Sciatic nerve (tissue), 2 donors: ENCODE results near the gene GP1BB. TPM values are rescaled to one million over a fixed set of nuclear protein-coding genes. Genes with fewer than 3 reads are reported as not detected.
"Not testable (repeated sequence)": the region's sequence is repeated elsewhere in the genome, so short reads cannot be mapped to it uniquely, and the experiment has no call there.

ENCODE experiments used
- ATAC-seq: fragments of 200-7000 bp; cut with Tn5 transposase; one replicate; pipeline ENCODE4 v1.9.1; 2020; ENCODE audit warnings: mild to moderate bottlenecking, moderate library complexity
- DNase-seq: peaks from one replicate; pipeline ENCODE4 v3.0.0-alpha.2; 2020; ENCODE audit warnings: low spot score
- intact Hi-C: fragments of 100-400 bp; cut with DNase I; formaldehyde crosslinking; loops from one replicate; pipeline ENCODE4 v1.14.2; 2022
- total RNA-seq: library from RNA; stranded (reverse); fragmentation: NEBNext Ultra II Directional; extraction: Animal tissue kit (Norgen Biotek cat#: 25700); gene quantifications from one replicate; pipeline ENCODE4 v1.2.1, GENCODE V29; 2021
- donor health status: DM: no; HTN: no; CAD: no.
- donor health status: DM: no; HTN: no; CAD: no.

The GP1BB gene
- total RNA-seq, 1 donor from 2014 or later: 4.1 TPM

GRCh38 chr22:19722178-19722981, 959 bp upstream of the GP1BB start:
- DNase-seq (no peak), ATAC-seq (no peak)
- intact Hi-C loops: no loop called here

GRCh38 chr22:19722982-19723231, 432 bp upstream of the GP1BB start:
- DNase-seq: no peak
- intact Hi-C loops: no loop called here
- ATAC-seq: no peak

- ATAC-seq: no peak
- DNase-seq: no peak
- intact Hi-C loops: no loop called here
These were observed 866 bp downstream of the GP1BB start for GRCh38 chr22:19723983-19724827.

- intact Hi-C loops: no loop called here
- DNase-seq (no peak), ATAC-seq (no peak)
These were observed 1.8 kb downstream of the GP1BB start for GRCh38 chr22:19724927-19725661.

GRCh38 chr22:19726064-19726788, 2.9 kb downstream of the GP1BB start:
- DNase-seq, ATAC-seq, intact Hi-C loops: not testable (repeated sequence)

- no peak for ATAC-seq
- intact Hi-C loops: no loop called here
- no peak for DNase-seq
These were observed 4.2 kb downstream of the GP1BB start for GRCh38 chr22:19727310-19728150.

GRCh38 chr22:19728271-19728670, 4.9 kb downstream of the GP1BB start:
- no peak for DNase-seq
- ATAC-seq: no peak
- intact Hi-C loops: no loop called here

GRCh38 chr22:19728836-19729235, 5.5 kb downstream of the GP1BB start:
- intact Hi-C loops: no loop called here
- DNase-seq: no peak
- ATAC-seq: no peak

GRCh38 chr22:19729507-19729906, 6.2 kb downstream of the GP1BB start:
- no peak for DNase-seq
- no peak for ATAC-seq
- intact Hi-C loops: no loop called here

- DNase-seq (no peak), ATAC-seq (peak; percentile 19)
- intact Hi-C loops: loop anchor here (2.0 kb wide), 1 partner anchor 181 kb away; no protein-coding TSS in a partner anchor
These were observed 6.9 kb downstream of the GP1BB start for GRCh38 chr22:19730198-19730597.

GRCh38 chr22:19730655-19731360, 7.5 kb downstream of the GP1BB start:
- intact Hi-C loops: loop anchor here (2.0 kb wide), 1 partner anchor 180 kb away; no protein-coding TSS in a partner anchor
- DNase-seq (peak; percentile 92), ATAC-seq (peak; percentile 94)

- intact Hi-C loops: loop anchor here (2.0 kb wide), 1 partner anchor 179 kb away; no protein-coding TSS in a partner anchor
- DNase-seq (no peak), ATAC-seq (no peak)
These were observed 8.2 kb downstream of the GP1BB start for GRCh38 chr22:19731361-19732135.

- no peak for DNase-seq
- ATAC-seq: no peak
- intact Hi-C loops: no loop called here
These were observed 9.2 kb downstream of the GP1BB start for GRCh38 chr22:19732403-19733113.

GRCh38 chr22:19733755-19734154, 10.4 kb downstream of the GP1BB start:
- ATAC-seq: no peak
- no peak for DNase-seq
- intact Hi-C loops: no loop called here

GRCh38 chr22:19734163-19734562, 10.8 kb downstream of the GP1BB start:
- intact Hi-C loops: no loop called here
- DNase-seq (no peak), ATAC-seq (no peak)

GRCh38 chr22:19734837-19735382, 11.6 kb downstream of the GP1BB start:
- intact Hi-C loops: no loop called here
- DNase-seq: no peak
- ATAC-seq: no peak
